ENCODE data around the gene STOML2. TPM values are rescaled to one million over a fixed set of nuclear protein-coding genes. Genes with fewer than 3 reads are reported as not detected.

Gene STOML2
- total and polyA plus RNA-seq, 7 experiments from 2014 or later, result 34.7 to 126 (median 46.1) TPM

- DNase-seq (no peak), ATAC-seq (no peak)
- ChIA-PET CTCF (interaction anchor here (0.9 kb wide), 1 partner anchor 177 kb away, joined by 3 read pairs; no protein-coding TSS in a partner anchor), POLR2A (interaction anchor here (0.6 to 5.9 kb wide), 4 partner anchors 10 to 518 kb away, joined by 3 to 88 read pairs (median 16); partner anchors contain the start of gene PIGO)
- Histone ChIP-seq H3K27me3 (ENCODE audit: control insufficient read depth in 2 of 2, insufficient read depth in 2 of 2, low read length in 2 of 2) (no peaks in the 10 kb centered on the region), H3K27ac (ENCODE audit: low read depth, low read length) (no peak overlapping the region), H3K9me3 (ENCODE audit: control insufficient read depth in 2 of 3, low read length in 3 of 3) (no peaks in the 10 kb centered on the region), H3K4me3 (ENCODE audit: low read length) (no peak overlapping the region), H3K36me3 (ENCODE audit: control insufficient read depth in 2 of 3, insufficient read depth in 3 of 3, low read length in 3 of 3) (peaks cover 0 to 9% (median 0%) of the 10 kb centered on the region in 3 experiments), H3K4me1 (ENCODE audit: control insufficient read depth in 2 of 2, insufficient read depth in 2 of 2, low read length in 2 of 2) (peaks cover 8 to 15% of the 10 kb centered on the region in 2 donors)
- intact Hi-C loops (cut with micrococcal nuclease), result loop anchor here in 1 of 2 donors (10.0 kb wide), 2 partner anchors 412 to 738 kb away; partner anchors contain the start of genes CCL27, HINT2 and SPAG8
- Mint-ChIP-seq H3K27ac (no peak overlapping the region), H3K36me3 (peaks cover 0 to 16% (median 5%) of the 10 kb centered on the region in 5 donors), H3K9me3 (peaks cover 0 to 2% (median 0%) of the 10 kb centered on the region in 11 donors), H3K27me3 (peaks cover 0 to 3% (median 0%) of the 10 kb centered on the region in 5 donors), H3K4me1 (peaks cover 13 to 53% (median 31%) of the 10 kb centered on the region in 7 donors), H3K4me3 (peak overlapping the region in 2 of 10 donors; percentile 19 to 29)
Measured at GRCh38 chr9:35076848-35077247, 26.1 kb downstream of the STOML2 start.

- H3K27ac ChIP-seq (ENCODE audit: low read depth, low read length), result no peak overlapping the region
- Mint-ChIP-seq H3K27ac (no peak overlapping the region), H3K4me1 (peaks cover 21 to 59% (median 42%) of the 10 kb centered on the region in 7 donors), H3K9me3 (peaks cover 0 to 2% (median 0%) of the 10 kb centered on the region in 11 donors), H3K27me3 (peaks cover 0 to 3% (median 0%) of the 10 kb centered on the region in 5 donors), H3K36me3 (peaks cover 0 to 18% (median 5%) of the 10 kb centered on the region in 5 donors), H3K4me3 (no peak overlapping the region)
- H3K9me3 ChIP-seq (ENCODE audit: control insufficient read depth in 2 of 3, low read length in 3 of 3), result no peaks in the 10 kb centered on the region
- ChIA-PET POLR2A (interaction anchor here (0.8 to 1.2 kb wide), 2 partner anchors 21 to 113 kb away, joined by 3 to 4 read pairs; partner anchors contain the start of gene PIGO), CTCF (interaction anchor here (0.6 to 1.5 kb wide), 2 partner anchors 19 to 592 kb away, joined by 3 to 5 read pairs; no protein-coding TSS in a partner anchor)
- H3K27me3 ChIP-seq (ENCODE audit: control insufficient read depth in 2 of 2, insufficient read depth in 2 of 2, low read length in 2 of 2), result no peaks in the 10 kb centered on the region
- H3K4me3 ChIP-seq (ENCODE audit: low read length), result no peak overlapping the region
- ATAC-seq (no peak), DNase-seq (no peak)
- H3K36me3 ChIP-seq (ENCODE audit: control insufficient read depth in 2 of 3, insufficient read depth in 3 of 3, low read length in 3 of 3), result peaks cover 0 to 9% (median 0%) of the 10 kb centered on the region in 3 experiments
- intact Hi-C loops (cut with micrococcal nuclease), result loop anchor here in 1 of 2 donors (10.0 kb wide), 2 partner anchors 411 to 739 kb away; partner anchors contain the start of genes CCL27, HINT2 and SPAG8
- H3K4me1 ChIP-seq (ENCODE audit: control insufficient read depth in 2 of 2, insufficient read depth in 2 of 2, low read length in 2 of 2), result peaks cover 14 to 24% of the 10 kb centered on the region in 2 donors
Measured at GRCh38 chr9:35075358-35075757, 27.6 kb downstream of the STOML2 start.

- Histone ChIP-seq H3K27ac (ENCODE audit: low read depth, low read length) (no peak overlapping the region), H3K9me3 (ENCODE audit: control insufficient read depth in 2 of 3, low read length in 3 of 3) (no peaks in the 10 kb centered on the region), H3K4me1 (ENCODE audit: control insufficient read depth in 2 of 2, insufficient read depth in 2 of 2, low read length in 2 of 2) (peaks cover 19 to 30% of the 10 kb centered on the region in 2 donors), H3K36me3 (ENCODE audit: control insufficient read depth in 2 of 3, insufficient read depth in 3 of 3, low read length in 3 of 3) (peaks cover 0 to 9% (median 0%) of the 10 kb centered on the region in 3 experiments), H3K27me3 (ENCODE audit: control insufficient read depth in 2 of 2, insufficient read depth in 2 of 2, low read length in 2 of 2) (no peaks in the 10 kb centered on the region), H3K4me3 (ENCODE audit: low read length) (no peak overlapping the region)
- peaks cover 0 to 23% (median 5%) of the 10 kb centered on the region in 5 donors for H3K36me3 Mint-ChIP-seq
- intact Hi-C loops (cut with micrococcal nuclease), result loop anchor here in 1 of 2 donors (10.0 kb wide), 2 partner anchors 410 to 740 kb away; partner anchors contain the start of genes CCL27, HINT2 and SPAG8
- ChIA-PET CTCF (no interaction called here), POLR2A (interaction anchor here (1.2 kb wide), 1 partner anchor 22 kb away, joined by 4 read pairs; the partner anchor contains the start of gene PIGO)
- H3K4me1 Mint-ChIP-seq, result peaks cover 20 to 62% (median 43%) of the 10 kb centered on the region in 7 donors
- peaks cover 0 to 3% (median 0%) of the 10 kb centered on the region in 5 donors for H3K27me3 Mint-ChIP-seq
- peaks cover 0 to 2% (median 0%) of the 10 kb centered on the region in 11 donors for H3K9me3 Mint-ChIP-seq
- H3K4me3 Mint-ChIP-seq, result peak overlapping the region in 1 of 10 donors; percentile 12
- H3K27ac Mint-ChIP-seq, result peak overlapping the region in 4 of 9 donors; percentile 41 to 76 (median 56)
- DNase-seq, result no peak
- no peak for ATAC-seq
Measured at GRCh38 chr9:35074791-35075190, 28.1 kb downstream of the STOML2 start.

- no peak overlapping the region for H3K4me3 ChIP-seq (ENCODE audit: low read length)
- no peaks in the 10 kb centered on the region for H3K27me3 ChIP-seq (ENCODE audit: control insufficient read depth in 2 of 2, insufficient read depth in 2 of 2, low read length in 2 of 2)
- H3K27ac Mint-ChIP-seq, result peak overlapping the region in 2 of 9 donors; percentile 35 to 46
- ChIA-PET POLR2A (no interaction called here), CTCF (no interaction called here)
- peaks cover 0 to 2% (median 0%) of the 10 kb centered on the region in 11 donors for H3K9me3 Mint-ChIP-seq
- H3K27ac ChIP-seq (ENCODE audit: low read depth, low read length), result no peak overlapping the region
- H3K36me3 Mint-ChIP-seq, result peaks cover 0 to 25% (median 5%) of the 10 kb centered on the region in 5 donors
- H3K36me3 ChIP-seq (ENCODE audit: control insufficient read depth in 2 of 3, insufficient read depth in 3 of 3, low read length in 3 of 3), result peaks cover 0 to 9% (median 0%) of the 10 kb centered on the region in 3 experiments
- H3K9me3 ChIP-seq (ENCODE audit: control insufficient read depth in 2 of 3, low read length in 3 of 3), result no peaks in the 10 kb centered on the region
- no peak for ATAC-seq
- H3K4me3 Mint-ChIP-seq, result no peak overlapping the region
- no peak for DNase-seq
- peaks cover 24 to 66% (median 47%) of the 10 kb centered on the region in 7 donors for H3K4me1 Mint-ChIP-seq
- H3K27me3 Mint-ChIP-seq, result peaks cover 0 to 3% (median 0%) of the 10 kb centered on the region in 5 donors
- H3K4me1 ChIP-seq (ENCODE audit: control insufficient read depth in 2 of 2, insufficient read depth in 2 of 2, low read length in 2 of 2), result peaks cover 21 to 33% of the 10 kb centered on the region in 2 donors
- intact Hi-C loops (cut with micrococcal nuclease), result loop anchor here in 1 of 2 donors (10.0 kb wide), 2 partner anchors 409 to 741 kb away; partner anchors contain the start of genes CCL27, HINT2 and SPAG8
Measured at GRCh38 chr9:35074141-35074540, 28.8 kb downstream of the STOML2 start.

- CTCF ChIA-PET, result no interaction called here
- peaks cover 0 to 27% (median 5%) of the 10 kb centered on the region in 5 donors for H3K36me3 Mint-ChIP-seq
- H3K27me3 Mint-ChIP-seq, result peaks cover 0 to 3% (median 0%) of the 10 kb centered on the region in 5 donors
- intact Hi-C loops (cut with micrococcal nuclease), result loop anchor here (2.0 to 10.0 kb wide), 5 partner anchors 408 to 742 kb away; partner anchors contain the start of genes HINT2 (in 2 of the 2), CCL27 (in 1 of the 2), ENHO (in 1 of the 2) and SPAG8 (in 1 of the 2)
- peak overlapping the region; percentile 74 to 95 (median 88) for H3K4me3 Mint-ChIP-seq
- peaks cover 29 to 67% (median 47%) of the 10 kb centered on the region in 7 donors for H3K4me1 Mint-ChIP-seq
- Histone ChIP-seq H3K36me3 (ENCODE audit: control insufficient read depth in 2 of 3, insufficient read depth in 3 of 3, low read length in 3 of 3) (peaks cover 0 to 11% (median 0%) of the 10 kb centered on the region in 3 experiments), H3K27ac (ENCODE audit: low read depth, low read length) (peak overlapping the region; percentile 69), H3K4me1 (ENCODE audit: control insufficient read depth in 2 of 2, insufficient read depth in 2 of 2, low read length in 2 of 2) (peaks cover 22 to 35% of the 10 kb centered on the region in 2 donors), H3K9me3 (ENCODE audit: control insufficient read depth in 2 of 3, low read length in 3 of 3) (no peaks in the 10 kb centered on the region), H3K27me3 (ENCODE audit: control insufficient read depth in 2 of 2, insufficient read depth in 2 of 2, low read length in 2 of 2) (no peaks in the 10 kb centered on the region), H3K4me3 (ENCODE audit: low read length) (peak overlapping the region; percentile 53)
- peaks cover 0 to 2% (median 0%) of the 10 kb centered on the region in 11 donors for H3K9me3 Mint-ChIP-seq
- POLR2A ChIA-PET, result no interaction called here
- ATAC-seq (no peak), DNase-seq (no peak)
- H3K27ac Mint-ChIP-seq, result peak overlapping the region; percentile 80 to 95 (median 87)
Measured at GRCh38 chr9:35073279-35073612, 29.7 kb downstream of the STOML2 start.

- intact Hi-C loops (cut with micrococcal nuclease), result loop anchor here (1.0 to 10.0 kb wide), 14 partner anchors 8 to 742 kb away; partner anchors contain the start of genes DNAJB5 (in 2 of the 2), HINT2 (in 2 of the 2), PIGO (in 2 of the 2) and CCL27 (in 1 of the 2)
- Mint-ChIP-seq H3K4me3 (peak within 1 kb of the TSS; percentile 74 to 95 (median 88)), H3K27me3 (peaks cover 0 to 3% (median 0%) of the 10 kb centered on the region in 5 donors), H3K9me3 (peaks cover 0 to 2% (median 0%) of the 10 kb centered on the region in 11 donors), H3K27ac (peak within 1 kb of the TSS; percentile 81 to 96 (median 91)), H3K36me3 (peaks cover 0 to 30% (median 10%) of the 10 kb centered on the region in 5 donors), H3K4me1 (peaks cover 34 to 67% (median 47%) of the 10 kb centered on the region in 7 donors)
- Histone ChIP-seq H3K4me1 (ENCODE audit: control insufficient read depth in 2 of 2, insufficient read depth in 2 of 2, low read length in 2 of 2) (peaks cover 22 to 38% of the 10 kb centered on the region in 2 donors), H3K9me3 (ENCODE audit: control insufficient read depth in 2 of 3, low read length in 3 of 3) (no peaks in the 10 kb centered on the region), H3K27ac (ENCODE audit: low read depth, low read length) (peak within 1 kb of the TSS; percentile 93), H3K27me3 (ENCODE audit: control insufficient read depth in 2 of 2, insufficient read depth in 2 of 2, low read length in 2 of 2) (no peaks in the 10 kb centered on the region), H3K36me3 (ENCODE audit: control insufficient read depth in 2 of 3, insufficient read depth in 3 of 3, low read length in 3 of 3) (peaks cover 3 to 17% (median 3%) of the 10 kb centered on the region in 3 experiments), H3K4me3 (ENCODE audit: low read length) (peak within 1 kb of the TSS; percentile 53)
- POLR2A ChIA-PET, result interaction anchor here (0.6 to 2.9 kb wide), 11 partner anchors 9 to 657 kb away, joined by 3 to 25 read pairs (median 7); partner anchors contain the start of genes ATOSB, CCDC107, PIGO and RMRP
- DNase-seq, result peak; percentile 80 to 99 (median 98)
- peak; percentile 92 for ATAC-seq
- CTCF ChIA-PET, result interaction anchor here (0.6 to 2.3 kb wide), 2 partner anchors 23 to 721 kb away, joined by 3 to 11 read pairs; partner anchors contain the start of gene PIGO
Measured at GRCh38 chr9:35072461-35073278, 30.3 kb downstream of the STOML2 start, which contains the start of gene VCP. Gene VCP, minus strand, starts transcription at chr9:35072625. Its CDS starts 272 bp downstream, at chr9:35072353.

Data from naive thymus-derived CD4-positive, alpha-beta T cell (primary cell).